Peyer's patch (tissue), 4 donors: Measurements from ENCODE around the gene ERVK3-1. TPM values are rescaled to one million over a fixed set of nuclear protein-coding genes. Genes with fewer than 3 reads are reported as not detected.
A peak's percentile ranks its signal among the peaks of the same experiment; 100 is the strongest.

Experiments
- DNase-seq, 3 donors: peaks; one replicate each; pipeline ENCODE4 v3.0.0-alpha.2; 2017 to 2019
- H3K27ac ChIP-seq, 4 donors: fragments of 200-600 bp; sonication (generic); one replicate each; pipeline ENCODE4 v1.5.1; 2016 to 2019
- H3K27me3 ChIP-seq, 2 donors: fragments of 200-600 bp; sonication (generic); one replicate each; pipeline ENCODE4 v1.5.1; 2019
- H3K36me3 ChIP-seq, 3 donors: fragments of 200-600 bp; sonication (generic); one replicate each; pipeline ENCODE4 v1.5.1; 2016 to 2019
- H3K4me1 ChIP-seq, 4 donors: fragments of 200-600 bp; sonication (generic); one replicate each; pipeline ENCODE4 v1.5.1; 2016 to 2019
- H3K4me3 ChIP-seq, 4 donors: fragments of 200-600 bp; sonication (generic); 1 replicate in 3 of 4; 2 replicates in 1 of 4; pipeline ENCODE4 v1.5.1; 2016 to 2019; ENCODE audit warnings: mild to moderate bottlenecking in 1 of 4
- H3K9me3 ChIP-seq, 4 donors: fragments of 200-600 bp; sonication (generic); one replicate each; pipeline ENCODE4 v1.5.1; 2016 to 2019; ENCODE audit warnings: mild to moderate bottlenecking in 1 of 4
- CTCF ChIP-seq, 6 experiments: fragments of 450-650 bp in 4 of 6; fragments of 200-600 bp in 2 of 6; sonication (generic) in 1 of 6; IDR thresholded peaks; one replicate each; pipeline ENCODE4 v1.5.1; 2017 to 2019; ENCODE audit warnings: antibody characterized with exemption in 6 of 6, mild to moderate bottlenecking in 3 of 6, moderate library complexity in 1 of 6
- POLR2A ChIP-seq, 2 donors: fragments of 450-650 bp; IDR thresholded peaks; one replicate each; pipeline ENCODE4 v1.5.1; 2017; ENCODE audit warnings: antibody characterized with exemption in 2 of 2, mild to moderate bottlenecking in 2 of 2, moderate library complexity in 2 of 2
- small RNA-seq, 2 donors: library from RNA; depleted of rRNA; stranded (forward); fragments of <200 nt; gene quantifications; one replicate each; pipeline ENCODE3, GENCODE V24; 2016
- total RNA-seq, 4 donors: library from RNA; depleted of rRNA; stranded (reverse); fragments of >200 nt; gene quantifications; one replicate each; pipeline ENCODE4 v1.1.0, GENCODE V29; 2016

Gene ERVK3-1
- total RNA-seq, 4 donors from 2014 or later = 41.3 to 54.2 (median 47.2) TPM

- peak overlapping the region; percentile 80 to 93 (median 89) for H3K27ac ChIP-seq
- H3K9me3 ChIP-seq = no peaks in the 10 kb centered on the region
- no peaks in the 10 kb centered on the region for H3K27me3 ChIP-seq
- peak in 2 of 3 donors; percentile 30 to 65 for DNase-seq
- no peaks in the 10 kb centered on the region for H3K36me3 ChIP-seq
- peak overlapping the region; percentile 58 to 81 (median 72) for H3K4me3 ChIP-seq
- H3K4me1 ChIP-seq = peaks cover 0 to 10% (median 6%) of the 10 kb centered on the region in 4 donors
- TF ChIP-seq POLR2A (IDR thresholded peaks at IDR 0.05) (no peak), CTCF (IDR thresholded peaks at IDR 0.05) (peak in 1 of 6 experiments; percentile 8)
Observed at GRCh38 chr19:58361900-58362271, 56.7 kb downstream of the ERVK3-1 start.

- H3K36me3 ChIP-seq = no peaks in the 10 kb centered on the region
- DNase-seq = peak; percentile 97 to 99 (median 98)
- H3K4me1 ChIP-seq = peaks cover 0 to 7% (median under 1%) of the 10 kb centered on the region in 4 donors
- peak within 1 kb of the TSS; percentile 58 to 81 (median 72) for H3K4me3 ChIP-seq
- no peaks in the 10 kb centered on the region for H3K9me3 ChIP-seq
- peak within 1 kb of the TSS; percentile 80 to 93 (median 89) for H3K27ac ChIP-seq
- TF ChIP-seq POLR2A (IDR thresholded peaks at IDR 0.05) (no peak), CTCF (IDR thresholded peaks at IDR 0.05) (peak in 3 of 6 experiments; percentile 12 to 20 (median 14))
- H3K27me3 ChIP-seq = no peaks in the 10 kb centered on the region
Observed at GRCh38 chr19:58362272-58362994, 57.3 kb downstream of the ERVK3-1 start, which contains the start of gene ZNF497. Gene ZNF497 (minus strand): TSS chr19:58362751. CDS start chr19:58357635, 5,116 bp downstream.

GRCh38 chr19:58364146-58364545 lies 59.0 kb downstream of the ERVK3-1 start:
- Histone ChIP-seq H3K4me1 (peaks cover 0 to 7% (median 0%) of the 10 kb centered on the region in 4 donors), H3K27ac (no peak overlapping the region)

More at GRCh38 chr19:58364146-58364545, 59.0 kb downstream of the ERVK3-1 start:
- TF ChIP-seq POLR2A (IDR thresholded peaks at IDR 0.05) = no peak
- no peak for TF ChIP-seq CTCF (IDR thresholded peaks at IDR 0.05)
- no peaks in the 10 kb centered on the region for H3K9me3 ChIP-seq
- DNase-seq = no peak
- no peaks in the 10 kb centered on the region for H3K36me3 ChIP-seq
- H3K27me3 ChIP-seq = no peaks in the 10 kb centered on the region
- H3K4me3 ChIP-seq = no peak overlapping the region

Small RNA genes within 50 kb of the gene (small RNA-seq; reads per million reads assigned to genes)
- 0.06 to 0.64 reads per million in 2 donors for gene MIR6806
- 0.06 to 0.18 reads per million in 2 donors for gene RNA5SP473

Other genes with a start within 250 kb of the ERVK3-1 start
- gene ZNF135, start 246.1 kb upstream of the ERVK3-1 start, total RNA-seq = 1 to 10 TPM; 1.2 to 6.6 (median 4.0) TPM
- 10 to 100 TPM; 20.8 to 75.1 (median 47.7) TPM for gene ZSCAN18, start 207.1 kb upstream of the ERVK3-1 start, total RNA-seq
- gene ZNF329, start 154.6 kb upstream of the ERVK3-1 start, total RNA-seq = 10 to 100 TPM in 1 of 4 donors, 1 to 10 TPM in 3; 3.4 to 11.6 (median 5.7) TPM
- 10 to 100 TPM; 32.4 to 46.8 (median 39.7) TPM for gene ZNF274, start 122.3 kb upstream of the ERVK3-1 start, total RNA-seq
- gene ZNF544, start 76.5 kb upstream of the ERVK3-1 start, total RNA-seq = 100 to 1,000 TPM in 1 of 4 donors, 10 to 100 TPM in 3; 21.9 to 158 (median 31.4) TPM
- gene ZNF8, start 26.4 kb upstream of the ERVK3-1 start, total RNA-seq = 1 to 10 TPM; 7.0 to 8.9 (median 7.9) TPM
- 1 to 10 TPM; 2.5 to 4.6 (median 4.0) TPM for gene ZSCAN22, start 21.6 kb downstream of the ERVK3-1 start, total RNA-seq
- gene A1BG, start 48.1 kb downstream of the ERVK3-1 start, total RNA-seq = 10 to 100 TPM in 1 of 4 donors, 1 to 10 TPM in 2, not detected in 1; 5.4 to 26.4 (median 8.3) TPM
- 1 to 10 TPM in 2 of 4 donors, under 1 TPM in 1, not detected in 1; 0.70 to 4.4 (median 2.1) TPM for gene ZNF497, start 57.4 kb downstream of the ERVK3-1 start, total RNA-seq
- 10 to 100 TPM in 1 of 4 donors, 1 to 10 TPM in 3; 3.3 to 10.9 (median 7.7) TPM for gene ZNF837, start 75.7 kb downstream of the ERVK3-1 start, total RNA-seq
- gene RPS5, start 81.9 kb downstream of the ERVK3-1 start, total RNA-seq = 1,000 to 10,000 TPM in 1 of 4 donors, 100 to 1,000 TPM in 3; 428 to 1,258 (median 517) TPM
- not detected for gene RNF225, start 90.3 kb downstream of the ERVK3-1 start, total RNA-seq
- 10 to 100 TPM in 1 of 4 donors, 1 to 10 TPM in 3; 2.5 to 18.2 (median 9.6) TPM for gene ZNF584, start 103.3 kb downstream of the ERVK3-1 start, total RNA-seq
- 10 to 100 TPM in 1 of 4 donors, 1 to 10 TPM in 3; 3.9 to 12.4 (median 7.2) TPM for gene ZNF132, start 134.8 kb downstream of the ERVK3-1 start, total RNA-seq
- 10 to 100 TPM in 3 of 4 donors, 1 to 10 TPM in 1; 7.0 to 13.1 (median 10.5) TPM for gene ZNF324B, start 146.2 kb downstream of the ERVK3-1 start, total RNA-seq
- gene ZNF324, start 161.7 kb downstream of the ERVK3-1 start, total RNA-seq = 10 to 100 TPM; 12.4 to 31.2 (median 22.7) TPM
- gene ZNF446, start 171.0 kb downstream of the ERVK3-1 start, total RNA-seq = 10 to 100 TPM; 12.8 to 25.6 (median 19.6) TPM
- gene SLC27A5, start 206.6 kb downstream of the ERVK3-1 start, total RNA-seq = 1 to 10 TPM in 3 of 4 donors, under 1 TPM in 1; 0.88 to 6.3 (median 2.3) TPM
- 10 to 100 TPM in 3 of 4 donors, 1 to 10 TPM in 1; 7.4 to 21.6 (median 14.3) TPM for gene ZBTB45, start 214.4 kb downstream of the ERVK3-1 start, total RNA-seq
- 100 to 1,000 TPM; 164 to 281 (median 196) TPM for gene TRIM28, start 238.7 kb downstream of the ERVK3-1 start, total RNA-seq
- gene CHMP2A, start 249.7 kb downstream of the ERVK3-1 start, total RNA-seq = 100 to 1,000 TPM in 2 of 4 donors, 10 to 100 TPM in 2; 79.2 to 115 (median 101) TPM